ENCODE data around the gene C18orf32. TPM values are rescaled to one million over a fixed set of nuclear protein-coding genes. Genes with fewer than 3 reads are reported as not detected.
A peak's percentile ranks its signal among the peaks of the same experiment; 100 is the strongest.

C18orf32 gene
- total and polyA plus RNA-seq, 2 of the 8 experiments (the other 6 are each of a cell fraction or from before 2014, with no cell fraction given), result 17.3 to 20.1 TPM

GRCh38 chr18:49467019-49467563 is 19.9 kb downstream of the C18orf32 start:
- H3K27me3 ChIP-seq (replicated peaks in 1 of 4; ENCODE audit: control insufficient read depth in 3 of 4, extremely low read depth in 1 of 4, insufficient read depth in 3 of 4, low read length in 3 of 4), result no peaks in the 10 kb centered on the region
- no peak overlapping the region for H3K27ac ChIP-seq (ENCODE audit: low read depth, low read length)
- no peak overlapping the region for H3K4ac ChIP-seq (replicated peaks; ENCODE audit: insufficient read length, low read depth, low read length)
- no peak overlapping the region for H2BK120ac ChIP-seq (replicated peaks; ENCODE audit: low read depth, low read length)
- no peak overlapping the region for H2BK15ac ChIP-seq (ENCODE audit: low read length)
- H3K79me2 ChIP-seq (ENCODE audit: control insufficient read depth in 1 of 2, insufficient read depth in 2 of 2, low read length in 2 of 2), result no peaks in the 10 kb centered on the region
- H3K14ac ChIP-seq (ENCODE audit: insufficient read length), result no peak overlapping the region
- H3K4me3 ChIP-seq (ENCODE audit: extremely low read depth in 1 of 4, insufficient read depth in 2 of 4, low read depth in 3 of 4, low read length in 4 of 4), result no peak overlapping the region
- no peak overlapping the region for H3K4me2 ChIP-seq (ENCODE audit: insufficient read depth in 1 of 2, low read depth in 2 of 2, low read length in 2 of 2)
- H2AK5ac ChIP-seq (ENCODE audit: low read depth, low read length), result no peak overlapping the region
- no peaks in the 10 kb centered on the region for H3K79me1 ChIP-seq (ENCODE audit: low read depth, low read length)
- no peak overlapping the region for H2BK5ac ChIP-seq (ENCODE audit: low read depth, low read length)
- no peaks in the 10 kb centered on the region for H3K9me3 ChIP-seq (ENCODE audit: insufficient read depth in 2 of 2, low read depth in 1 of 2, low read length in 1 of 2)
- peaks cover 0 to 14% (median 7%) of the 10 kb centered on the region in 4 experiments; a peak in 4 of 7 replicates for H3K4me1 ChIP-seq (replicated peaks in 1 of 4; ENCODE audit: control insufficient read depth in 3 of 4, insufficient read depth in 4 of 4, low read length in 3 of 4)
- H2BK12ac ChIP-seq (ENCODE audit: low read depth, low read length), result 0 out of 2 replicates have a peak overlapping the region, but pooled peaks have one; percentile 2
- no peak overlapping the region for H2AFZ ChIP-seq (ENCODE audit: low read length)
- 0 out of 2 replicates have a peak, but pooled peaks cover 2% of the 10 kb centered on the region for H3K23me2 ChIP-seq (ENCODE audit: low read depth, low read length)
- 0 out of 2 replicates have a peak overlapping the region, but pooled peaks have one; percentile 21 for H2BK20ac ChIP-seq (ENCODE audit: low read length)
- WGBS, 2 experiments (ENCODE audit: extremely low coverage in 1 of 2, insufficient coverage in 1 of 2, insufficient read length in 1 of 2, insufficient replicate concordance in 2 of 2, low coverage in 1 of 2, low lambda C conversion rate in 2 of 2, missing lambda C conversion rate in 1 of 2), result 83% methylated on average over 2 of the region's 2 CpGs; no CpG with 5 or more reads in 1 of the 2 experiments
- no peak overlapping the region for H3K56ac ChIP-seq (replicated peaks; ENCODE audit: insufficient read length, low read depth, low read length)
- no peak overlapping the region for H4K8ac ChIP-seq (ENCODE audit: extremely low read depth, insufficient read depth, low read length)
- no peak overlapping the region for H3K18ac ChIP-seq (ENCODE audit: extremely low read depth, low read length)
- no peak overlapping the region; a peak in 1 of 7 replicates for H3K9ac ChIP-seq (replicated peaks in 1 of 4; ENCODE audit: extremely low read depth in 1 of 4, low read depth in 3 of 4, low read length in 3 of 4)
- DNase-seq (ENCODE audit: low read depth in 1 of 2, low spot score in 2 of 2) (no peak), FAIRE-seq (no peak)
- H3K23ac ChIP-seq (ENCODE audit: insufficient read length), result no peak overlapping the region
- ChIA-PET CTCF (ENCODE audit: partially characterized antibody) (interaction anchor here (0.6 to 1.3 kb wide), 3 partner anchors 8 to 911 kb away, joined by 3 to 4 read pairs (median 3); no protein-coding TSS in a partner anchor), POLR2A (ENCODE audit: partially characterized antibody) (interaction anchor here (0.5 to 1.9 kb wide), 2 partner anchors 20 to 21 kb away, joined by 3 to 5 read pairs; partner anchors contain the start of gene C18orf32)
- no peaks in the 10 kb centered on the region for H3K36me3 ChIP-seq (ENCODE audit: control insufficient read depth in 2 of 4, insufficient read depth in 4 of 4, low read length in 3 of 4)
- no peaks in the 10 kb centered on the region for H4K20me1 ChIP-seq (replicated peaks in 1 of 2; ENCODE audit: control insufficient read depth in 1 of 2, insufficient read depth in 2 of 2, low read length in 2 of 2)
- no peak overlapping the region for H4K5ac ChIP-seq (ENCODE audit: insufficient read length, low read depth, low read length)
- no peak overlapping the region for H4K91ac ChIP-seq (replicated peaks; ENCODE audit: insufficient read length, low read length)
